ENCODE data around the gene PRKG1.

DNA sequence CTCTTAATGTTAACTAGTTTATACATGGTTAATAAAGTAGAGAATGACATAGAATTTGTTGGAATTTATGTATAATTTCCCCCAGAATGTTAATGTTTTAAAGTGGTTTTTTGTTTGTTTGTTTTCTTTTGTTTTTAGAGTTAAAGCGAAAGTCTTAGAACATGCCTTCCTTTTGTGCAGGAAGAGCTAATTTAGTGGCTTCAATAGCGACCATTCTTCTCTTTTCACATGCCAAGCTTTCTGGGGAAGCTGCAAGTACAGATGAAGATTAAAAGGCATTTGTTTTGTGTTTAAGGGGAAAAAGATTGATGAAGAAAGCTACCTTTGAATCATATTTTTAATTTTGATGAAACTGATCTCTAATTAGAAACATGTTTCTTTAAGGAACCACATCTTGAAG is 881.4 kb downstream of the PRKG1 start:
- TF ChIP-seq, protein P1, sequence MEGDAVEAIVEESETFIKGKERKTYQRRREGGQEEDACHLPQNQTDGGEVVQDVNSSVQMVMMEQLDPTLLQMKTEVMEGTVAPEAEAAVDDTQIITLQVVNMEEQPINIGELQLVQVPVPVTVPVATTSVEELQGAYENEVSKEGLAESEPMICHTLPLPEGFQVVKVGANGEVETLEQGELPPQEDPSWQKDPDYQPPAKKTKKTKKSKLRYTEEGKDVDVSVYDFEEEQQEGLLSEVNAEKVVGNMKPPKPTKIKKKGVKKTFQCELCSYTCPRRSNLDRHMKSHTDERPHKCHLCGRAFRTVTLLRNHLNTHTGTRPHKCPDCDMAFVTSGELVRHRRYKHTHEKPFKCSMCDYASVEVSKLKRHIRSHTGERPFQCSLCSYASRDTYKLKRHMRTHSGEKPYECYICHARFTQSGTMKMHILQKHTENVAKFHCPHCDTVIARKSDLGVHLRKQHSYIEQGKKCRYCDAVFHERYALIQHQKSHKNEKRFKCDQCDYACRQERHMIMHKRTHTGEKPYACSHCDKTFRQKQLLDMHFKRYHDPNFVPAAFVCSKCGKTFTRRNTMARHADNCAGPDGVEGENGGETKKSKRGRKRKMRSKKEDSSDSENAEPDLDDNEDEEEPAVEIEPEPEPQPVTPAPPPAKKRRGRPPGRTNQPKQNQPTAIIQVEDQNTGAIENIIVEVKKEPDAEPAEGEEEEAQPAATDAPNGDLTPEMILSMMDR (IDR thresholded peaks at IDR 0.05): no peak
- no peak for TF ChIP-seq POLR2A (IDR thresholded peaks at IDR 0.05)
